HFF-Myc (cell line): Measurements from ENCODE around the gene CDH4.

Source experiments
- DNase-seq: peaks from one replicate; pipeline ENCODE4 v3.0.0-alpha.2; 2011; ENCODE audit warnings: low read depth; ENCODE audit errors: extremely low read depth
- H3K4me3 ChIP-seq: replicated peaks from 2 replicates; pipeline ENCODE4 v1.5.1; 2011; ENCODE audit warnings: low read depth, mild to moderate bottlenecking, control low read depth, low read length
- TF ChIP-seq, protein P1 (sequence below): IDR thresholded peaks from 2 replicates; pipeline ENCODE4 v1.5.1; 2012; ENCODE audit warnings: mild to moderate bottlenecking, low read depth, low read length, control low read depth; ENCODE audit errors: missing control alignments

The CDH4 gene

DNA sequence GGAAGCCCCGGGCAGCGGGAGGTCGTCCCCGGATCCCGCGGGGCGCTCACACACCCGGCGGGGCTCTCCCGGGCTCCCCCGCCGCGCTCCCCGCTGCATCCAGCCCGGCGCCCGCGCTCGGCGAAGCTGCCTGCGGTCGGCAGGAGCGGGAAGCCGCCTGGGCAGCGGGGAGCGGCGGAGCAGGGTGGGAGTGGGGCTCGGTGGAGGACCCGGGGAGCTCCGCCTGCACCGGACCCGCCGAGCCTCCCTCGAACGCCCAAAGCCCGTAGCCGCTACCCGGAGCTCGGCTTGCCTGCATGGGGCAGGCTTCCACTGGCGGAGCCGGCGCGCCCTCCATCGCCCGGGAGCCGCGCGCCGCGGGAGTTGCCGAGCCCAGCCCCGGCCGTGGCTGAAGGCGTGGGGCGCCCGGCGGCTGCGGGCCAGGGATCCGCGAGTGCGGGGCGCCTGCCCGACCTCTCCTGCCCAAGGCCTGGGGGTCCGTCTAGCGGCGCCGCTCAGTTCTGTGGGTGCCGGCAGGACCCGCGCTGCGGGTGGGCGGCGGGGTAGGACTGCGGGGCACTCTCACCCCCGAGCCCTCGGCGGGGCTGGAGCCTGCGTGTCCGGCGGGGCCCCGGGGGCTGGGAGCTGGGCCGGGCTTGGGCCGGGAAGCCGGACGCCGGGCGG is 671 bp downstream of the CDH4 start:
- no peak for DNase-seq
- TF ChIP-seq, protein P1, sequence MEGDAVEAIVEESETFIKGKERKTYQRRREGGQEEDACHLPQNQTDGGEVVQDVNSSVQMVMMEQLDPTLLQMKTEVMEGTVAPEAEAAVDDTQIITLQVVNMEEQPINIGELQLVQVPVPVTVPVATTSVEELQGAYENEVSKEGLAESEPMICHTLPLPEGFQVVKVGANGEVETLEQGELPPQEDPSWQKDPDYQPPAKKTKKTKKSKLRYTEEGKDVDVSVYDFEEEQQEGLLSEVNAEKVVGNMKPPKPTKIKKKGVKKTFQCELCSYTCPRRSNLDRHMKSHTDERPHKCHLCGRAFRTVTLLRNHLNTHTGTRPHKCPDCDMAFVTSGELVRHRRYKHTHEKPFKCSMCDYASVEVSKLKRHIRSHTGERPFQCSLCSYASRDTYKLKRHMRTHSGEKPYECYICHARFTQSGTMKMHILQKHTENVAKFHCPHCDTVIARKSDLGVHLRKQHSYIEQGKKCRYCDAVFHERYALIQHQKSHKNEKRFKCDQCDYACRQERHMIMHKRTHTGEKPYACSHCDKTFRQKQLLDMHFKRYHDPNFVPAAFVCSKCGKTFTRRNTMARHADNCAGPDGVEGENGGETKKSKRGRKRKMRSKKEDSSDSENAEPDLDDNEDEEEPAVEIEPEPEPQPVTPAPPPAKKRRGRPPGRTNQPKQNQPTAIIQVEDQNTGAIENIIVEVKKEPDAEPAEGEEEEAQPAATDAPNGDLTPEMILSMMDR, result no peak
- H3K4me3 ChIP-seq, result peak overlapping the region; percentile 43

DNA sequence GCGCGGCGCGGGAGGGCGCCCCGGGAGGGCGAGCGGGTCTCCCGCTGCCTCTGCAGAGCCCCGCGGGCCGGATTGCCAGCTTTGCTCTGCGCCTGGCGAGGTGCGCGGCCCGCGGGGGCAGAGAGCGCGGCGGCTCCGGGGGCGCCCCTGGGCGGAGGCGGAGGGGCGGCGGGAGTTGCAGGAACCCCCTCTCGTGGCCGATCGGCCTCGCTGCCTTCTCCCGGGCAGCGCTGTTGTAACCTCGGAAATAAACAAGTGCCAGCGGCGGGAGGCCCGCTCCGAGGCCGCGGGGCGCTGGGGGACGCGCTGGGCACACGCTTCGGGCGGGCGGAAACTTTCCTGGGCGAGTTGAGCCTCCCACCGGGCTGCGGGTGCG is 1.2 kb downstream of the CDH4 start:
- no peak for DNase-seq
- TF ChIP-seq, protein P1, result peak; percentile 33
- peak overlapping the region; percentile 43 for H3K4me3 ChIP-seq

DNA sequence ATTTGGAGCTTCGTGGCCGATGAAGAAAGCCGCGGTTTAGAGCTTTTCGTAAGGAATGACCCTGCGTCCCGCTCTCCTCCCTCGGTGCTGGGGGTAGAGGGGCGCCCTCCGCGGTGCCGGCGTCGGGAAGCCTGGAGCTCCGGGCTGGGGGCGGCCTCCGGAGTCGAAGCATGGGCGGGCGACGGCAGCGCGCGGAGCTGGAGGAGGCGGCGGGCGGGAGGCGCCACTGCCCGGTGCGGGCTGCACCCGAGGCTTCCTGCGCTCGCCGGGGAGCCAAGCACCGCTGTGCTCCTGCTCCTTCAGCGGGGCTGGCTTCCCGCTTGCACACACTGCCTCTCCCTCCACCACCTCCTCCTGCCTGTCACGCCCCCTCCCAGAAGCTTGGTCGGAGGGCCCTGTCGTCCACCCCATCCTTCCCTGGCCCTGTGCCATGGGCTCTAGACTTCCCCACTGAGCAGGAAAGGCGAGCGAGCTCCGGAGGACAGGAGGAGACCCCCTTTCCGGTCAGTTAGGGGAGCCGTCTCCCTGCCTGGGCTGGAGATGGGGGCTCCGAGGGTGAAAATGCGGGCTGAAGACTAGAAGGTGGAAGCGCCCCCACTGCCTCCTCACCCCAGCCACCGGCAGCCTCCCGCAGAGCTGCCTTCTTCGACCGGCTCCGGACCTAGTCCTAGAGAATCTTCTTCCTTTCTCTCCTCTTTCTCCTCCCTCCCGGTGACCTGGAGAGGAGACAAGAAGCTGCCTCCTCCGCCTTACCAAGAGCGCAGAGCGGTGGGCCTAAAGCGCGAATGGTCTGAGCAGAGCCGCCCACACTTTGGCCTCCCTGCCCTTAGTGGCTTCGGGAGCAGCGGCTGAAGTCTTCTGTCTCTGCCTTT is 1.8 kb downstream of the CDH4 start:
- no peak for DNase-seq
- TF ChIP-seq, protein P1, result no peak
- H3K4me3 ChIP-seq, result peak overlapping the region; percentile 43

DNA sequence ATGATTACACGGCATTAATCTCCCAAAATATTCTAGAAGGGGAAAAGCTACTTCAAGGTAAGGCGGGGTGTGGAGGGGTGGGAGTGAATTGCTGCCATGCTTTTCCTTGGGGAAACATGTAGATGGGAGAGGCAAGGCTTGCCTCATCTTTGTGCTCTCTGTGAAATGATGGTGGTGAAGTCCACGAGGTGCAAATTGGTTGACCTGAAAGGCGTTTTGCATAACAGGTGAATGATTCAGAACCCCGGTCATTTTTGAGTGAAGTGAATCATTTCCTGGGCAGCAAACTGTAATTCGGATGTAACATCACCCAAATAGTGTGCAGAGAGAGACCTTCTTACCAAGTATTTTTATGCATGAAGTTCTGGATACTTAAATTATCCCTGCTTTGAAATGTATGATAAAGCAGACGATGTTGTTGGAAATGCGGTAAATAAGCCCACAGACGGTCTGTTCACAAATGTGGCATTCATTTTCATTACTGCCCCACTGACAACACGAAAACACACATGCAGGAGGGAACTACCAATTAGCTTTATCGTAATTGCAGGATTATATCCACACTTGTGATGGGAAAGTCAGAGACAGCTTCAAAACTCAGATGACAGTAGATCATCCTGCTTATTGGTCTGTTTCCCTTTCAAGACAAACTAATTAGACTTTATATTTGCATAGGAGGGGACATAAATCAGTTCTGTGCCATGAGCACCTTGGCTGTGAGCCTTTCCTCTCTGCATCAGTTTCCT is 3.0 kb downstream of the CDH4 start:
- H3K4me3 ChIP-seq, result no peak overlapping the region
- no peak for DNase-seq
- TF ChIP-seq, protein P1, result no peak

DNA sequence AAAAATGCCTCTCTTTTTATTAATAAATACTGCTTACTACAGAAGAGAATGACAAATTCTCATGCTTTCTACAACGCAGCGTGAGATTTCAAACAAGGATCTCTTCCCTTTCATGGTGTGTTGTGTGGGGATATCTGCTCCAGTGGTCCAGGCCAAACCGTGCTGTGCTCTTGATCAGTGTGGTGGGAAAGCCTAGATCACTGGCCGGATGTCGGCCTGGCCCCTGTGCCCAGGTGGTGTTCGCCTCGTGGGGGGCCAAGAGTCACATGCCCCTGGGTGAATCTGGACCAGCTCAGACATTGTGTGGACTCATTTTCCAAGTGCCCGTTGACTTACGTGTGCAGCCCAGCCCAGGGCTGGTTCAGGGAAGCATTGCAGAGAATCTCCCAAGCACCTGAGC is 4.3 kb downstream of the CDH4 start:
- no peak for DNase-seq
- TF ChIP-seq, protein P1, result no peak
- H3K4me3 ChIP-seq, result no peak overlapping the region

DNA sequence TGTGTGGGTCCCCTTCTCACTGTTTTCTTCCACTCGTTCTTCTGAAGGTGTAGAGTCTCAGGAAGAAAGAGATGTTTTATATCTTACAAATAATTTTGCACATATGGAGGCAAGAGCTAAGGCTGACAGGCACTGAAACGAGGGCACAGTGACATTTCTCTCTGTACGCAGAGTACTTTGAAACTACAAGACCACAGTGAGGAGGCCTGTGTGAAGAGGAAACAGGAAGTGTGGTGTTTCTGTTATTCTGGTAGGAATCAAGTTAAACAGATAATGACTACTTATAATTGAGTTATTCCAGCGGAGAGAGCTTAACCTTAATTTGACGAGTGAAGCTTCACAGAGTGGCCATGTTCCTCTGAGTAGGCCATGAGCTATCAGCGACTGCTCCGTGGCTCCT is 4.8 kb downstream of the CDH4 start:
- TF ChIP-seq, protein P1, result no peak
- no peak for DNase-seq
- H3K4me3 ChIP-seq, result no peak overlapping the region
